DOHH2 (cell line): Measurements from ENCODE around the gene TSPAN11.

Experiments
- H3F3A ChIP-seq: fragments of 200-600 bp; sonication (generic), shearing (Covaris generic); 2 replicates; pipeline ENCODE4 v1.6.0; 2016; ENCODE audit warnings: antibody characterized with exemption, mild to moderate bottlenecking; ENCODE audit not compliant: control insufficient read depth, insufficient read depth
- H3K27ac ChIP-seq: fragments of 200-600 bp; sonication (generic); 2 replicates; pipeline ENCODE4 v1.5.1; 2014; ENCODE audit warnings: low read depth, mild to moderate bottlenecking, low read length, moderate library complexity
- H3K27me3 ChIP-seq: fragments of 200-600 bp; sonication (generic); 2 replicates; pipeline ENCODE4 v1.6.1; 2014; ENCODE audit warnings: mild to moderate bottlenecking, low read length, mixed read lengths; ENCODE audit not compliant: control insufficient read depth
- H3K36me3 ChIP-seq: fragments of 200-600 bp; sonication (generic); 2 replicates; pipeline ENCODE4 v1.6.1; 2014; ENCODE audit warnings: mild to moderate bottlenecking, low read length, moderate library complexity, mixed read lengths; ENCODE audit not compliant: control insufficient read depth
- H3K4me1 ChIP-seq: fragments of 200-600 bp; sonication (generic); 2 replicates; pipeline ENCODE4 v1.6.1; 2014; ENCODE audit warnings: mild to moderate bottlenecking, low read length, mixed read lengths; ENCODE audit not compliant: control insufficient read depth
- H3K4me2 ChIP-seq: fragments of 200-600 bp; sonication (generic); 2 replicates; pipeline ENCODE4 v1.6.0; 2014; ENCODE audit warnings: mild to moderate bottlenecking, low read length, moderate library complexity
- H3K4me3 ChIP-seq: fragments of 200-600 bp; sonication (generic); 2 replicates; pipeline ENCODE4 v1.5.1; 2014; ENCODE audit warnings: mild to moderate bottlenecking, low read length, mixed read lengths
- H3K79me2 ChIP-seq: fragments of 200-600 bp; sonication (generic); 2 replicates; pipeline ENCODE4 v1.6.1; 2014; ENCODE audit warnings: mild to moderate bottlenecking, low read length, mixed read lengths; ENCODE audit not compliant: control insufficient read depth
- H3K9me2 ChIP-seq: fragments of 200-600 bp; sonication (generic); replicated peaks from 2 replicates; pipeline ENCODE4 v1.6.1; 2014; ENCODE audit warnings: mild to moderate bottlenecking, low read length, mixed read lengths; ENCODE audit not compliant: control insufficient read depth
- H3K9me3 ChIP-seq: fragments of 200-600 bp; sonication (generic); 2 replicates; pipeline ENCODE4 v1.6.1; 2014; ENCODE audit warnings: antibody characterized with exemption, low read length, mixed read lengths; ENCODE audit not compliant: control insufficient read depth, insufficient read depth
- H4K20me1 ChIP-seq: fragments of 200-600 bp; sonication (generic); 2 replicates; pipeline ENCODE4 v1.6.0; 2014; ENCODE audit warnings: low read depth, mild to moderate bottlenecking, antibody characterized with exemption, low read length, moderate library complexity; ENCODE audit not compliant: control insufficient read depth, insufficient read depth
- CTCF ChIP-seq: fragments of 200-600 bp; sonication (generic); IDR thresholded peaks from one replicate; pipeline ENCODE4 v1.5.1; 2014; ENCODE audit warnings: antibody characterized with exemption, mild to moderate bottlenecking, low read depth, low read length; ENCODE audit not compliant: poor library complexity, severe bottlenecking
- EZH2phosphoT487 ChIP-seq: fragments of 200-600 bp; sonication (generic); IDR thresholded peaks from 2 replicates; pipeline ENCODE4 v1.6.1; 2017; ENCODE audit warnings: borderline replicate concordance, mild to moderate bottlenecking, antibody characterized with exemption, low read length, moderate library complexity, mixed read lengths

TSPAN11 gene

DNA sequence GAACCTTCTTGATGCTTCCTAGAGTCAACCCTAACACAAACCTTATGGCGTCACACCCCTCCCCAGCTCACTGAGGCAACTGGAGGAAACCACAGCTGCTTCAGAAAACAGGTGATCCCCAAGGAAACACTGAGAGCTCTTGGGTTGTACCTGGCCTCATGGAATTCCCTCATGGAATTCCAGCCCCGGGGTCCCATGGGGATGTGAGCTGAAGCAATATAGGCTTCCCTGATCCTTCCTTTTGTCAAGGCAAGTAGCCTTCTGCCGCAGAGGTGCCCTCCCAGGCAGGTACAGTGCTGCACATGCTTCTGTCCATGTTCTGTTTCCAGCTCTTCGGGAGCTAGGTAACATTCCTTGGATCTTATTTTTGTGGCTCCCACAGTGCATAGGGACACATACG, 47.3 kb downstream of the TSPAN11 start:
- Histone ChIP-seq H3K9me3 (no peaks in the 10 kb centered on the region), H3K4me3 (no peak overlapping the region), H3K27ac (no peak overlapping the region), H3K4me2 (no peak overlapping the region), H3K36me3 (no peaks in the 10 kb centered on the region), H3F3A (no peaks in the 10 kb centered on the region), H4K20me1 (no peaks in the 10 kb centered on the region), H3K9me2 (no peaks in the 10 kb centered on the region), H3K27me3 (no peaks in the 10 kb centered on the region), H3K79me2 (no peaks in the 10 kb centered on the region), H3K4me1 (no peaks in the 10 kb centered on the region)
- no peak for TF ChIP-seq EZH2phosphoT487
- TF ChIP-seq CTCF: no peak

- H3K4me1 ChIP-seq: no peaks in the 10 kb centered on the region
- H4K20me1 ChIP-seq: no peaks in the 10 kb centered on the region
- H3K79me2 ChIP-seq: no peaks in the 10 kb centered on the region
- H3K27ac ChIP-seq: no peak overlapping the region
- H3K36me3 ChIP-seq: no peaks in the 10 kb centered on the region
- no peak overlapping the region for H3K4me2 ChIP-seq
- H3K9me3 ChIP-seq: no peaks in the 10 kb centered on the region
- no peak for TF ChIP-seq CTCF
- TF ChIP-seq EZH2phosphoT487: no peak
- H3K4me3 ChIP-seq: no peak overlapping the region
- H3K9me2 ChIP-seq: no peaks in the 10 kb centered on the region
- no peaks in the 10 kb centered on the region for H3F3A ChIP-seq
- H3K27me3 ChIP-seq: no peaks in the 10 kb centered on the region
Observed at GRCh38 chr12:30974746-30975500, 48.4 kb downstream of the TSPAN11 start.

DNA sequence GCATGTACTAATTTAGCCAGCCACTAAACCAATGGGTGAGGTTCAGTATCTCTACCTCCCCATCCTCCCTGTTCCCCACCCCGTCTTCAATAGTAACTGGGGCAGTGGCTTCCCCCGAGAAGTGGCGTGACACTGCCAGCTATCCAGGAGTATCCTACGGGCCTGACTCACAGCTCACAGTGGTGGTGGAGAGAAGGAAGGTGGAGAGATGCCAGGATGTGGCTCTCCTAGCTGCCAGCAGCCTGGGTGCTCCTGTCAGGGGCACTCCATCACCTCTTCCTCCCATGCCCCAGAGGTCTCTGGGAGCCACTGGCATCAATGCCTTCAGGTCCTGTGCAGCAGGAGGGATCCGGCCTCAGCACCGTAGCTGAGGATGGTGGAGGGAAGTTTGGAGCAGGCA, 49.0 kb downstream of the TSPAN11 start:
- Histone ChIP-seq H4K20me1 (no peaks in the 10 kb centered on the region), H3K9me2 (no peaks in the 10 kb centered on the region), H3K9me3 (no peaks in the 10 kb centered on the region), H3K27me3 (no peaks in the 10 kb centered on the region), H3F3A (no peaks in the 10 kb centered on the region), H3K4me1 (no peaks in the 10 kb centered on the region), H3K79me2 (no peaks in the 10 kb centered on the region), H3K27ac (no peak overlapping the region), H3K36me3 (no peaks in the 10 kb centered on the region), H3K4me3 (no peak overlapping the region), H3K4me2 (no peak overlapping the region)
- TF ChIP-seq EZH2phosphoT487 (no peak), CTCF (no peak)
